IMR-90 (cell line): ENCODE measurements around the gene ERICH6. TPM values are rescaled to one million over a fixed set of nuclear protein-coding genes. Genes with fewer than 3 reads are reported as not detected.

Source experiments
- ATAC-seq: fragments of 200-7000 bp; cut with Tn5 transposase; 2 replicates; pipeline ENCODE4 v1.9.1; 2020; ENCODE audit warnings: low read depth, mild to moderate bottlenecking, moderate library complexity
- BruUV-seq: library from RNA; stranded (reverse); fragments of 400-500 nt; replicated peaks from 2 replicates; lab custom pipeline; 2021; lab: Mats Ljungman, UMichigan
- CTCF ChIA-PET: fragments of 300-600 bp; formaldehyde crosslinking; extraction: SDS; loops from one replicate; lab custom pipeline; 2021; ENCODE audit warnings: antibody characterized with exemption; lab: Yijun Ruan, JAX
- POLR2A ChIA-PET: fragments of 300-600 bp; sonication (Branson Sonifier 250); formaldehyde crosslinking; loops from one replicate; lab custom pipeline; 2022; ENCODE audit warnings: antibody characterized with exemption; ENCODE audit not compliant: unreplicated experiment; lab: Charles Lee
- DNase-seq: peaks from one replicate; pipeline ENCODE4 v3.0.0; 2013
- H2AFZ ChIP-seq: replicated peaks from 2 replicates; pipeline ENCODE3; 2013; ENCODE audit warnings: low read length, mild to moderate bottlenecking; ENCODE audit not compliant: poor library complexity
- H2AK5ac ChIP-seq: 2 replicates; pipeline ENCODE4 v1.6.1; 2013; ENCODE audit warnings: low read depth, low read length, inconsistent platforms
- H2AK9ac ChIP-seq: replicated peaks from 2 replicates; pipeline ENCODE3; 2013; ENCODE audit warnings: mild to moderate bottlenecking, low read depth, low read length, moderate library complexity; ENCODE audit not compliant: poor library complexity
- H2BK120ac ChIP-seq: 2 replicates; pipeline ENCODE4 v1.6.1; 2013; ENCODE audit warnings: low read depth, low read length, inconsistent platforms
- H2BK15ac ChIP-seq: 3 replicates; pipeline ENCODE4 v1.6.1; 2013; ENCODE audit warnings: low read depth, low read length, inconsistent platforms
- H2BK20ac ChIP-seq: 2 replicates; pipeline ENCODE4 v1.6.1; 2013; ENCODE audit warnings: low read depth, mild to moderate bottlenecking, inconsistent platforms, low read length, moderate library complexity
- H2BK5ac ChIP-seq: 2 replicates; pipeline ENCODE4 v1.6.1; 2013; ENCODE audit warnings: mild to moderate bottlenecking, low read depth, low read length, inconsistent platforms; ENCODE audit not compliant: poor library complexity, severe bottlenecking
- H3K14ac ChIP-seq: replicated peaks from 2 replicates; pipeline ENCODE4 v1.6.1; 2013; ENCODE audit warnings: low read depth, low read length, inconsistent platforms
- H3K18ac ChIP-seq: 2 replicates; pipeline ENCODE4 v1.6.1; 2013; ENCODE audit warnings: low read depth, low read length, control low read depth
- H3K23ac ChIP-seq: 2 replicates; pipeline ENCODE4 v1.6.1; 2013; ENCODE audit warnings: low read depth, low read length, inconsistent platforms
- H3K27ac ChIP-seq: 2 replicates; pipeline ENCODE4 v1.5.1; 2013; ENCODE audit warnings: mild to moderate bottlenecking, control low read depth, low read length; ENCODE audit not compliant: insufficient read depth
- H3K27me3 ChIP-seq: 2 replicates; pipeline ENCODE4 v1.6.1; 2013; ENCODE audit warnings: low read length; ENCODE audit not compliant: control insufficient read depth, insufficient read depth
- H3K36me3 ChIP-seq: 2 replicates; pipeline ENCODE4 v1.6.1; 2013; ENCODE audit warnings: low read length, mixed read lengths; ENCODE audit not compliant: control insufficient read depth, insufficient read depth
- H3K4ac ChIP-seq: 2 replicates; pipeline ENCODE4 v1.6.1; 2013; ENCODE audit warnings: low read depth, low read length, inconsistent platforms
- H3K4me1 ChIP-seq: 2 replicates; pipeline ENCODE4 v1.6.1; 2013; ENCODE audit warnings: low read length, mixed read lengths; ENCODE audit not compliant: control insufficient read depth, insufficient read depth
- H3K4me2 ChIP-seq: 2 replicates; pipeline ENCODE4 v1.6.1; 2013; ENCODE audit warnings: low read depth, mild to moderate bottlenecking, control low read depth, low read length, moderate library complexity
- H3K4me3 ChIP-seq: 2 replicates; pipeline ENCODE4 v1.5.1; 2013; ENCODE audit warnings: low read depth, mild to moderate bottlenecking, control low read depth, low read length, moderate library complexity; ENCODE audit not compliant: insufficient read depth
- H3K56ac ChIP-seq: 2 replicates; pipeline ENCODE4 v1.6.1; 2013; ENCODE audit warnings: low read length, inconsistent platforms; ENCODE audit not compliant: insufficient read depth; ENCODE audit errors: extremely low read depth
- H3K79me1 ChIP-seq, 2 experiments: 2 replicates each; pipeline ENCODE4 v1.6.1; 2013; ENCODE audit warnings: low read length in 2 of 2, inconsistent platforms in 1 of 2, low read depth in 1 of 2
- H3K9ac ChIP-seq: 2 replicates; pipeline ENCODE4 v1.6.1; 2013; ENCODE audit warnings: low read depth, low read length, control low read depth
- H3K9me1 ChIP-seq: 2 replicates; pipeline ENCODE4 v1.6.1; 2013; ENCODE audit warnings: low read length, inconsistent platforms; ENCODE audit not compliant: insufficient read depth
- H3K9me3 ChIP-seq: 2 replicates; pipeline ENCODE4 v1.6.1; 2013; ENCODE audit warnings: low read length; ENCODE audit not compliant: control insufficient read depth, insufficient read depth
- H4K20me1 ChIP-seq: 2 replicates; pipeline ENCODE4 v1.6.1; 2013; ENCODE audit warnings: low read length, inconsistent platforms; ENCODE audit not compliant: insufficient read depth
- H4K5ac ChIP-seq: 2 replicates; pipeline ENCODE4 v1.6.1; 2013; ENCODE audit warnings: mild to moderate bottlenecking, low read depth, low read length, control low read depth
- H4K8ac ChIP-seq, 2 experiments: 2 replicates each; pipeline ENCODE4 v1.6.1; 2013; ENCODE audit warnings: low read depth in 2 of 2, low read length in 2 of 2, control low read depth in 1 of 2, inconsistent platforms in 1 of 2
- H4K91ac ChIP-seq: 2 replicates; pipeline ENCODE4 v1.6.1; 2013; ENCODE audit warnings: low read depth, low read length, inconsistent platforms; ENCODE audit not compliant: insufficient read depth
- BHLHE40 ChIP-seq: fragments of 150-350 bp; IDR thresholded peaks from 2 replicates; pipeline ENCODE4 v1.6.1; 2016; ENCODE audit warnings: mild to moderate bottlenecking, low read depth, low read length
- CEBPB ChIP-seq: IDR thresholded peaks from 2 replicates; pipeline ENCODE4 v1.6.1; 2012; ENCODE audit warnings: low read depth, low read length, improper control_type of control experiment
- CHD1 ChIP-seq: IDR thresholded peaks from 2 replicates; pipeline ENCODE4 v1.6.1; 2012; ENCODE audit warnings: low read depth, low read length, improper control_type of control experiment
- CTCF ChIP-seq: conservative IDR thresholded peaks from 2 replicates; pipeline ENCODE4 v1.5.1; 2012; ENCODE audit warnings: mild to moderate bottlenecking, low read depth, low read length, improper control_type of control experiment
- FOS ChIP-seq: fragments of 150-350 bp; IDR thresholded peaks from 2 replicates; pipeline ENCODE4 v1.6.1; 2016; ENCODE audit warnings: low read depth, low read length
- MAFK ChIP-seq: IDR thresholded peaks from 2 replicates; pipeline ENCODE4 v1.6.1; 2012; ENCODE audit warnings: low read depth, low read length, improper control_type of control experiment
- MAZ ChIP-seq: IDR thresholded peaks from 2 replicates; pipeline ENCODE4 v1.6.1; 2012; ENCODE audit warnings: low read depth, mild to moderate bottlenecking, low read length, improper control_type of control experiment, moderate library complexity, borderline replicate concordance
- MXI1 ChIP-seq: IDR thresholded peaks from 2 replicates; pipeline ENCODE4 v1.6.1; 2012; ENCODE audit warnings: low read depth, mild to moderate bottlenecking, low read length, moderate library complexity, borderline replicate concordance
- NFE2L2 ChIP-seq: fragments of 150-350 bp; IDR thresholded peaks from 2 replicates; pipeline ENCODE4 v1.6.1; 2016; ENCODE audit warnings: low read depth, mild to moderate bottlenecking, low read length
- POLR2A ChIP-seq: IDR thresholded peaks from 2 replicates; pipeline ENCODE4 v1.6.1; 2012; ENCODE audit warnings: mild to moderate bottlenecking, low read depth, low read length
- RAD21 ChIP-seq: IDR thresholded peaks from 2 replicates; pipeline ENCODE4 v1.6.1; 2012; ENCODE audit warnings: low read length, improper control_type of control experiment
- RCOR1 ChIP-seq: IDR thresholded peaks from 2 replicates; pipeline ENCODE4 v1.6.1; 2012; ENCODE audit warnings: mild to moderate bottlenecking, low read length, improper control_type of control experiment; ENCODE audit not compliant: insufficient replicate concordance
- RFX5 ChIP-seq: IDR thresholded peaks from 2 replicates; pipeline ENCODE4 v1.8.0; 2012; ENCODE audit warnings: low read depth, mild to moderate bottlenecking, low read length, moderate library complexity
- SMC3 ChIP-seq: fragments of 150-350 bp; IDR thresholded peaks from 2 replicates; pipeline ENCODE4 v1.6.1; 2016; ENCODE audit warnings: low read depth, mild to moderate bottlenecking, antibody characterized with exemption, low read length, moderate library complexity
- WGBS, 2 experiments: methylation state at CpG; one replicate each; pipeline versions ENCODE4 v1.1.5 to v1.1.7; 2013; ENCODE audit warnings: missing lambda C conversion rate in 2 of 2; ENCODE audit not compliant: insufficient read length in 1 of 2; ENCODE audit errors: extremely low coverage in 2 of 2; 5-methylcytosine and 5-hydroxymethylcytosine counted together
- dilution Hi-C: fragments of 300-500 bp; cut with HindIII; formaldehyde crosslinking; loops from one replicate; pipeline ENCODE4 v1.14.3; 2018; ENCODE audit warnings: low sequenced_read_pairs; ENCODE audit not compliant: unreplicated experiment
- in situ Hi-C: fragments of 300-500 bp; cut with MboI; formaldehyde crosslinking; loops from 3 replicates; pipeline ENCODE4 v1.14.3; 2019; ENCODE audit warnings: low sequenced_read_pairs, inconsistent platforms, mixed read lengths
- intact Hi-C: fragments of 100-400 bp; cut with micrococcal nuclease; formaldehyde crosslinking; loops from 2 replicates; pipeline ENCODE4 v1.10.0; 2022
- polyA plus RNA-seq, 3 experiments: library from polyadenylated mRNA; depleted of rRNA; stranded (reverse); fragments of >200 nt; gene quantifications; 2 replicates each; pipeline ENCODE4 v1.2.3, GENCODE V29; 2012; ENCODE audit warnings: low replicate concordance in 1 of 3
- total RNA-seq: library from RNA; depleted of rRNA; stranded (reverse); fragments of >200 nt; gene quantifications from 2 replicates; pipeline ENCODE4 v1.2.3, GENCODE V29; 2012
- TF ChIP-seq, protein P1 (sequence below): fragments of 150-350 bp; IDR thresholded peaks from 2 replicates; pipeline ENCODE4 v1.6.1; 2016; ENCODE audit warnings: low read depth, mild to moderate bottlenecking, low read length, moderate library complexity, borderline replicate concordance
- TF ChIP-seq, protein P2 (sequence below): fragments of 150-350 bp; IDR thresholded peaks from 2 replicates; pipeline ENCODE4 v1.6.1; 2017; ENCODE audit warnings: mild to moderate bottlenecking, antibody characterized with exemption, low read length, low read depth

Gene ERICH6
- total and polyA plus RNA-seq, 2 of the 4 experiments (the other 2 are of a cell fraction) = under 0.01 TPM; not detected in 1

GRCh38 chr3:150681057-150681456 lies 22.7 kb downstream of the ERICH6 start:
- CTCF ChIA-PET = no interaction called here

More at GRCh38 chr3:150681057-150681456, 22.7 kb downstream of the ERICH6 start:
- POLR2A ChIA-PET = no interaction called here
- no peak overlapping the region for H3K14ac ChIP-seq
- H3K9me1 ChIP-seq = no peaks in the 10 kb centered on the region; the same call in 1 of the 2 replicates
- WGBS, 2 experiments = no CpG with 5 or more reads among the region's 2 CpGs
- no peak overlapping the region for H3K4me3 ChIP-seq
- H3K18ac ChIP-seq = no peak overlapping the region
- no peak overlapping the region for H3K4ac ChIP-seq
- DNase-seq = no peak
- no peak overlapping the region for H4K8ac ChIP-seq
- no peaks in the 10 kb centered on the region for H3K4me1 ChIP-seq
- H4K20me1 ChIP-seq = no peaks in the 10 kb centered on the region
- H3K9ac ChIP-seq = no peak overlapping the region
- H2AK5ac ChIP-seq = no peak overlapping the region
- H4K5ac ChIP-seq = no peak overlapping the region
- TF ChIP-seq RFX5 (no peak), CHD1 (no peak), FOS (no peak), CTCF (no peak), BHLHE40 (no peak), NFE2L2 (no peak), MAZ (no peak), CEBPB (no peak), SMC3 (no peak), RCOR1 (no peak), POLR2A (no peak), MAFK (no peak), MXI1 (no peak), RAD21 (no peak)
- TF ChIP-seq, protein P1, sequence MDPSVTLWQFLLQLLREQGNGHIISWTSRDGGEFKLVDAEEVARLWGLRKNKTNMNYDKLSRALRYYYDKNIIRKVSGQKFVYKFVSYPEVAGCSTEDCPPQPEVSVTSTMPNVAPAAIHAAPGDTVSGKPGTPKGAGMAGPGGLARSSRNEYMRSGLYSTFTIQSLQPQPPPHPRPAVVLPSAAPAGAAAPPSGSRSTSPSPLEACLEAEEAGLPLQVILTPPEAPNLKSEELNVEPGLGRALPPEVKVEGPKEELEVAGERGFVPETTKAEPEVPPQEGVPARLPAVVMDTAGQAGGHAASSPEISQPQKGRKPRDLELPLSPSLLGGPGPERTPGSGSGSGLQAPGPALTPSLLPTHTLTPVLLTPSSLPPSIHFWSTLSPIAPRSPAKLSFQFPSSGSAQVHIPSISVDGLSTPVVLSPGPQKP = no peak
- TF ChIP-seq, protein P2, sequence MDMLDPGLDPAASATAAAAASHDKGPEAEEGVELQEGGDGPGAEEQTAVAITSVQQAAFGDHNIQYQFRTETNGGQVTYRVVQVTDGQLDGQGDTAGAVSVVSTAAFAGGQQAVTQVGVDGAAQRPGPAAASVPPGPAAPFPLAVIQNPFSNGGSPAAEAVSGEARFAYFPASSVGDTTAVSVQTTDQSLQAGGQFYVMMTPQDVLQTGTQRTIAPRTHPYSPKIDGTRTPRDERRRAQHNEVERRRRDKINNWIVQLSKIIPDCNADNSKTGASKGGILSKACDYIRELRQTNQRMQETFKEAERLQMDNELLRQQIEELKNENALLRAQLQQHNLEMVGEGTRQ = no peak
- no peak overlapping the region for H3K27ac ChIP-seq
- dilution Hi-C loops = no loop called here
- no peak overlapping the region for H3K56ac ChIP-seq
- no peaks in the 10 kb centered on the region for H3K36me3 ChIP-seq
- H3K23ac ChIP-seq = no peak overlapping the region
- H2AFZ ChIP-seq = no peak overlapping the region
- H2BK5ac ChIP-seq = no peak overlapping the region
- BruUV-seq = no TSS peak
- intact Hi-C loops = no loop called here
- peaks cover 2% of the 10 kb centered on the region for H3K27me3 ChIP-seq
- no peak overlapping the region for H2BK120ac ChIP-seq
- H2BK15ac ChIP-seq = no peak overlapping the region
- no peaks in the 10 kb centered on the region for H3K79me1 ChIP-seq
- in situ Hi-C loops = no loop called here
- no peak overlapping the region for H2AK9ac ChIP-seq
- no peak for ATAC-seq
- no peak overlapping the region for H2BK20ac ChIP-seq
- no peak overlapping the region for H4K91ac ChIP-seq
- no peak overlapping the region for H3K4me2 ChIP-seq
- H3K9me3 ChIP-seq = 0 out of 2 replicates have a peak, but pooled peaks cover 2% of the 10 kb centered on the region
